Loucy (cell line): ENCODE results near the gene BPIFB4.

Source experiments
- H2AFZ ChIP-seq: fragments of 200-600 bp; sonication (generic); 2 replicates; pipeline ENCODE4 v1.6.0; 2016; ENCODE audit warnings: antibody characterized with exemption, mild to moderate bottlenecking, low read length, moderate library complexity
- H3F3A ChIP-seq: fragments of 200-600 bp; 2 replicates; pipeline ENCODE4 v1.6.0; 2016; ENCODE audit warnings: antibody characterized with exemption, low read depth, mild to moderate bottlenecking
- H3K27me3 ChIP-seq: fragments of 200-600 bp; sonication (generic); 2 replicates; pipeline ENCODE4 v1.6.1; 2014; ENCODE audit warnings: low read length, mild to moderate bottlenecking; ENCODE audit not compliant: insufficient read depth, poor library complexity, severe bottlenecking
- H3K36me3 ChIP-seq: fragments of 200-600 bp; sonication (generic); 2 replicates; pipeline ENCODE4 v1.6.1; 2016; ENCODE audit warnings: low read length; ENCODE audit not compliant: insufficient read depth
- H3K4me1 ChIP-seq: fragments of 200-600 bp; sonication (generic); 2 replicates; pipeline ENCODE4 v1.5.1; 2014; ENCODE audit warnings: low read length, mild to moderate bottlenecking; ENCODE audit not compliant: insufficient read depth, poor library complexity, severe bottlenecking
- H3K4me2 ChIP-seq: fragments of 200-600 bp; sonication (generic); 2 replicates; pipeline ENCODE4 v1.6.0; 2014; ENCODE audit warnings: antibody characterized with exemption, low read length, low read depth, mild to moderate bottlenecking; ENCODE audit not compliant: poor library complexity, severe bottlenecking
- H3K4me3 ChIP-seq: fragments of 200-600 bp; sonication (generic); 2 replicates; pipeline ENCODE4 v1.5.1; 2014; ENCODE audit warnings: low read length, mild to moderate bottlenecking, mixed read lengths; ENCODE audit not compliant: poor library complexity, severe bottlenecking
- H3K79me2 ChIP-seq: fragments of 200-600 bp; sonication (generic); 2 replicates; pipeline ENCODE4 v1.6.1; 2014; ENCODE audit warnings: low read length; ENCODE audit not compliant: insufficient read depth
- H3K9ac ChIP-seq: fragments of 200-600 bp; sonication (generic); 2 replicates; pipeline ENCODE4 v1.6.0; 2014; ENCODE audit warnings: mild to moderate bottlenecking, low read depth, low read length, moderate library complexity; ENCODE audit not compliant: poor library complexity, severe bottlenecking
- H3K9me2 ChIP-seq: fragments of 200-600 bp; sonication (generic); replicated peaks from 2 replicates; pipeline ENCODE4 v1.6.1; 2016; ENCODE audit warnings: low read depth, low read length, mixed read lengths
- H3K9me3 ChIP-seq: fragments of 200-600 bp; sonication (generic); 2 replicates; pipeline ENCODE4 v1.6.1; 2014; ENCODE audit warnings: mild to moderate bottlenecking, antibody characterized with exemption, low read length, low read depth; ENCODE audit not compliant: insufficient read depth
- H4K20me1 ChIP-seq: fragments of 200-600 bp; sonication (generic); 2 replicates; pipeline ENCODE4 v1.6.0; 2014; ENCODE audit warnings: antibody characterized with exemption, low read length, mild to moderate bottlenecking; ENCODE audit not compliant: insufficient read depth, poor library complexity, severe bottlenecking
- CTCF ChIP-seq: fragments of 200-600 bp; sonication (generic); conservative IDR thresholded peaks from 2 replicates; pipeline ENCODE4 v1.5.1; 2014; ENCODE audit warnings: mild to moderate bottlenecking, antibody characterized with exemption, low read length
- EZH2phosphoT487 ChIP-seq: fragments of 200-600 bp; IDR thresholded peaks from 2 replicates; pipeline ENCODE4 v1.6.1; 2018; ENCODE audit warnings: antibody characterized with exemption, mild to moderate bottlenecking, moderate library complexity, borderline replicate concordance

BPIFB4 gene

GRCh38 chr20:33125983-33126382 lies 46.5 kb downstream of the BPIFB4 start:
- Histone ChIP-seq H3K27me3 (no peaks in the 10 kb centered on the region), H3K79me2 (no peaks in the 10 kb centered on the region), H3K4me3 (no peak overlapping the region), H3K9me2 (no peaks in the 10 kb centered on the region), H3K9ac (no peak overlapping the region), H3K4me2 (no peak overlapping the region), H2AFZ (no peak overlapping the region), H3F3A (no peaks in the 10 kb centered on the region), H4K20me1 (no peaks in the 10 kb centered on the region), H3K9me3 (no peaks in the 10 kb centered on the region), H3K36me3 (no peaks in the 10 kb centered on the region), H3K4me1 (no peaks in the 10 kb centered on the region)
- TF ChIP-seq EZH2phosphoT487, result no peak
- TF ChIP-seq CTCF, result no peak

DNA sequence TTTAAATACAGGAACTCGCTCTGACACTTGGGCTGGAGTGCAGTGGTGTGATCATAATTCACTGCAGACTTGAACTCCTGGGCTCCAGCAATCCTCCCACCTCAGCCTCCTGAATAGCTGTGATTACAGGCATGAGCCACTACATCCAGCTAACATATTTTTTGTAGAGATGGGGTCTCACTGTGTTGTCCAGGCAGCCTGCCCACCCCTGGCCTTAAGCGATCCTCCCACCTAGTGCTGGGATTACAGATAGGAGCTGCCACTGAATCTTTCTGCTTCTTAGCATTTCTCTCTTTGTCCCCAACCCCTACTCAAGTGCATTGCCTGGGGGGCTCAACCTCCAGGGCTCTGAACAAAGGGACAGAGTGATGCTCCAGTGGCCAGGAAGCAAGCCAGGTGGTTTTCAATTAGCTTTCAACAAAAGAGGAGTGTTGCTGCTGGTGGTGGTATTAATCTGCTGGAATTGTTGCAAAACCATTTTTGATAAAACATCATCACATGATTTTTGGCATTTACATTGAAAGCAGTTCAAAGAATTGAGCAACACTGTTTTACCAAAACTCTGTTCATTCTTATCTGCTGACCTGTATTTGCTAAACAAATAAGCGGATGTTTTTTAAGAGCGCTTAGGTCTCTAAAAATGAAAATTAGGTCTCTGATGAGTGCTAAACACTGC lies 48.1 kb downstream of the BPIFB4 start:
- TF ChIP-seq CTCF (no peak), EZH2phosphoT487 (no peak)
- H3K9me2 ChIP-seq, result no peaks in the 10 kb centered on the region
- H3F3A ChIP-seq, result no peaks in the 10 kb centered on the region
- no peak overlapping the region for H3K4me2 ChIP-seq
- no peaks in the 10 kb centered on the region for H3K36me3 ChIP-seq
- no peaks in the 10 kb centered on the region for H3K79me2 ChIP-seq
- H4K20me1 ChIP-seq, result no peaks in the 10 kb centered on the region
- no peaks in the 10 kb centered on the region for H3K27me3 ChIP-seq
- no peak overlapping the region for H3K9ac ChIP-seq
- H3K4me3 ChIP-seq, result no peak overlapping the region
- H2AFZ ChIP-seq, result no peak overlapping the region
- H3K9me3 ChIP-seq, result no peaks in the 10 kb centered on the region
- no peaks in the 10 kb centered on the region for H3K4me1 ChIP-seq

- Histone ChIP-seq H3K9me2 (no peaks in the 10 kb centered on the region), H3K36me3 (no peaks in the 10 kb centered on the region), H2AFZ (no peak overlapping the region), H4K20me1 (no peaks in the 10 kb centered on the region), H3K9ac (no peak overlapping the region), H3K4me2 (no peak overlapping the region), H3K9me3 (no peaks in the 10 kb centered on the region), H3F3A (no peaks in the 10 kb centered on the region), H3K4me1 (no peaks in the 10 kb centered on the region), H3K4me3 (no peak overlapping the region), H3K27me3 (no peaks in the 10 kb centered on the region), H3K79me2 (no peaks in the 10 kb centered on the region)
- TF ChIP-seq EZH2phosphoT487 (no peak), CTCF (no peak)
Measured at GRCh38 chr20:33130568-33131061, 51.2 kb downstream of the BPIFB4 start.
